ENCODE results near the gene FCGR3A. TPM values are rescaled to one million over a fixed set of nuclear protein-coding genes. Genes with fewer than 3 reads are reported as not detected.
"Not testable (repeated sequence)": the region's sequence is repeated elsewhere in the genome, so short reads cannot be mapped to it uniquely, and the experiment has no call there.

The FCGR3A gene
- total RNA-seq, 1 experiment from 2014 or later: not detected

GRCh38 chr1:161579856-161580507, 30.4 kb upstream of the FCGR3A start:
- H2AFZ ChIP-seq (ENCODE audit: low read length); BruUV-seq (replicated peaks); H3K9ac ChIP-seq (ENCODE audit: low read length); H3K9me2 ChIP-seq (replicated peaks; ENCODE audit: low read length); H3K4me3 ChIP-seq (ENCODE audit: low read length); H3F3A ChIP-seq (ENCODE audit: low read length, unreplicated experiment); ATAC-seq; H3K27ac ChIP-seq (ENCODE audit: low read length); CTCF ChIA-PET; H3K79me2 ChIP-seq (ENCODE audit: low read length); H3K27me3 ChIP-seq (ENCODE audit: low read length); H4K20me1 ChIP-seq (ENCODE audit: low read length); H3K9me3 ChIP-seq (ENCODE audit: low read length); DNase-seq; H3K36me3 ChIP-seq (ENCODE audit: low read depth, low read length); POLR2A ChIA-PET (ENCODE audit: unreplicated experiment); H3K4me1 ChIP-seq (ENCODE audit: insufficient read depth, low read length); H3K4me2 ChIP-seq (ENCODE audit: low read length); intact Hi-C loops (cut with micrococcal nuclease): not testable (repeated sequence)

- H3F3A ChIP-seq (ENCODE audit: low read length, unreplicated experiment); H3K27ac ChIP-seq (ENCODE audit: low read length); H3K36me3 ChIP-seq (ENCODE audit: low read depth, low read length); POLR2A ChIA-PET (ENCODE audit: unreplicated experiment); H3K9me3 ChIP-seq (ENCODE audit: low read length); BruUV-seq (replicated peaks); H3K4me3 ChIP-seq (ENCODE audit: low read length); H4K20me1 ChIP-seq (ENCODE audit: low read length); H3K9me2 ChIP-seq (replicated peaks; ENCODE audit: low read length); H3K9ac ChIP-seq (ENCODE audit: low read length); intact Hi-C loops (cut with micrococcal nuclease); H2AFZ ChIP-seq (ENCODE audit: low read length); CTCF ChIA-PET; H3K4me1 ChIP-seq (ENCODE audit: insufficient read depth, low read length); DNase-seq; H3K27me3 ChIP-seq (ENCODE audit: low read length); H3K79me2 ChIP-seq (ENCODE audit: low read length); H3K4me2 ChIP-seq (ENCODE audit: low read length): not testable (repeated sequence)
- ATAC-seq: peak; percentile 39; the same call in 1 of the 2 replicates
These were observed 27.1 kb upstream of the FCGR3A start for GRCh38 chr1:161576676-161577075.

- H3K9me2 ChIP-seq (replicated peaks; ENCODE audit: low read length); intact Hi-C loops (cut with micrococcal nuclease); ATAC-seq; H4K20me1 ChIP-seq (ENCODE audit: low read length); H3K4me1 ChIP-seq (ENCODE audit: insufficient read depth, low read length); H3K9ac ChIP-seq (ENCODE audit: low read length); BruUV-seq (replicated peaks); H3K27ac ChIP-seq (ENCODE audit: low read length); H3F3A ChIP-seq (ENCODE audit: low read length, unreplicated experiment); H3K36me3 ChIP-seq (ENCODE audit: low read depth, low read length); H3K4me3 ChIP-seq (ENCODE audit: low read length); POLR2A ChIA-PET (ENCODE audit: unreplicated experiment); H3K79me2 ChIP-seq (ENCODE audit: low read length); H3K4me2 ChIP-seq (ENCODE audit: low read length); H3K9me3 ChIP-seq (ENCODE audit: low read length); CTCF ChIA-PET; DNase-seq; H3K27me3 ChIP-seq (ENCODE audit: low read length); H2AFZ ChIP-seq (ENCODE audit: low read length): not testable (repeated sequence)
These were observed 22.1 kb upstream of the FCGR3A start for GRCh38 chr1:161571703-161572102.

GRCh38 chr1:161566602-161566960, 17.0 kb upstream of the FCGR3A start:
- H3K27ac ChIP-seq (ENCODE audit: low read length); H3K9ac ChIP-seq (ENCODE audit: low read length); H4K20me1 ChIP-seq (ENCODE audit: low read length); H3K79me2 ChIP-seq (ENCODE audit: low read length); H3K9me2 ChIP-seq (replicated peaks; ENCODE audit: low read length); H3K27me3 ChIP-seq (ENCODE audit: low read length); POLR2A ChIA-PET (ENCODE audit: unreplicated experiment); CTCF ChIA-PET; H3K4me1 ChIP-seq (ENCODE audit: insufficient read depth, low read length); DNase-seq; H3F3A ChIP-seq (ENCODE audit: low read length, unreplicated experiment); H3K9me3 ChIP-seq (ENCODE audit: low read length); BruUV-seq (replicated peaks); H3K36me3 ChIP-seq (ENCODE audit: low read depth, low read length): not testable (repeated sequence)
- H2AFZ ChIP-seq (ENCODE audit: low read length): peak overlapping the region; percentile 73
- ATAC-seq: peak; percentile 34
- intact Hi-C loops (cut with micrococcal nuclease): loop anchor here (1.0 to 10.0 kb wide), 3 partner anchors 48 to 175 kb away; no protein-coding TSS in a partner anchor
- peak overlapping the region; percentile 61 for H3K4me2 ChIP-seq (ENCODE audit: low read length)
- peak overlapping the region; percentile 34; the same call in 1 of the 2 replicates for H3K4me3 ChIP-seq (ENCODE audit: low read length)

GRCh38 chr1:161563522-161563921, 13.9 kb upstream of the FCGR3A start:
- H3K9me3 ChIP-seq (ENCODE audit: low read length); H4K20me1 ChIP-seq (ENCODE audit: low read length); H3K27ac ChIP-seq (ENCODE audit: low read length); H3F3A ChIP-seq (ENCODE audit: low read length, unreplicated experiment); H3K9me2 ChIP-seq (replicated peaks; ENCODE audit: low read length); H3K79me2 ChIP-seq (ENCODE audit: low read length); H3K9ac ChIP-seq (ENCODE audit: low read length); ATAC-seq; H3K4me3 ChIP-seq (ENCODE audit: low read length); H3K4me1 ChIP-seq (ENCODE audit: insufficient read depth, low read length); POLR2A ChIA-PET (ENCODE audit: unreplicated experiment); H3K36me3 ChIP-seq (ENCODE audit: low read depth, low read length); H2AFZ ChIP-seq (ENCODE audit: low read length); DNase-seq; H3K27me3 ChIP-seq (ENCODE audit: low read length); BruUV-seq (replicated peaks); H3K4me2 ChIP-seq (ENCODE audit: low read length); CTCF ChIA-PET: not testable (repeated sequence)
- intact Hi-C loops (cut with micrococcal nuclease): loop anchor here (10.0 kb wide), 2 partner anchors 51 to 81 kb away; no protein-coding TSS in a partner anchor

GRCh38 chr1:161562441-161562840, 12.8 kb upstream of the FCGR3A start:
- H3K9ac ChIP-seq (ENCODE audit: low read length); BruUV-seq (replicated peaks); H3K79me2 ChIP-seq (ENCODE audit: low read length); H3F3A ChIP-seq (ENCODE audit: low read length, unreplicated experiment); H3K4me2 ChIP-seq (ENCODE audit: low read length); H3K9me2 ChIP-seq (replicated peaks; ENCODE audit: low read length); ATAC-seq; H3K27ac ChIP-seq (ENCODE audit: low read length); H3K4me3 ChIP-seq (ENCODE audit: low read length); H3K4me1 ChIP-seq (ENCODE audit: insufficient read depth, low read length); DNase-seq; H3K9me3 ChIP-seq (ENCODE audit: low read length); H4K20me1 ChIP-seq (ENCODE audit: low read length); POLR2A ChIA-PET (ENCODE audit: unreplicated experiment); H3K27me3 ChIP-seq (ENCODE audit: low read length); H2AFZ ChIP-seq (ENCODE audit: low read length); H3K36me3 ChIP-seq (ENCODE audit: low read depth, low read length); CTCF ChIA-PET: not testable (repeated sequence)
- intact Hi-C loops (cut with micrococcal nuclease): loop anchor here (10.0 kb wide), 2 partner anchors 52 to 82 kb away; no protein-coding TSS in a partner anchor
